ENCODE data around the gene HDAC4.

Gene HDAC4

GRCh38 chr2:238999291-238999741 is 401.5 kb downstream of the HDAC4 start:
- no peak overlapping the region for H3K27ac ChIP-seq
- peak; percentile 71 for DNase-seq (ENCODE audit: low spot score)
- TF ChIP-seq CTCF (IDR thresholded peaks at IDR 0.05) = no peak
- no peak overlapping the region for H3K4me3 ChIP-seq

- Histone ChIP-seq H3K27ac (no peak overlapping the region), H3K4me3 (no peak overlapping the region)
- DNase-seq (ENCODE audit: low spot score) = no peak
- no peak for TF ChIP-seq CTCF (IDR thresholded peaks at IDR 0.05)
Observed at GRCh38 chr2:238998801-238999200, 402.0 kb downstream of the HDAC4 start.

Data from coronary artery (tissue), 2 donors.